Left lung (tissue), 10 donors: ENCODE measurements around the gene PDZD4. TPM values are rescaled to one million over a fixed set of nuclear protein-coding genes. Genes with fewer than 3 reads are reported as not detected.
"Not testable (repeated sequence)": the region's sequence is repeated elsewhere in the genome, so short reads cannot be mapped to it uniquely, and the experiment has no call there.

Experiments used
- ATAC-seq: fragments of 200-7000 bp; cut with Tn5 transposase; one replicate; pipeline ENCODE4 v1.9.1; 2020; ENCODE audit warnings: moderate library complexity
- DNase-seq, 4 donors: peaks; one replicate each; pipeline ENCODE4 v3.0.0-alpha.2; 2013 to 2020
- H3K27ac ChIP-seq, 2 donors: fragments of 200-600 bp; sonication (generic) in 1 of 2; one replicate each; pipeline versions ENCODE4 v1.5.0 to v1.8.0; 2020 to 2021
- H3K27me3 ChIP-seq, 2 donors: fragments of 200-600 bp; sonication (generic) in 1 of 2; one replicate each; pipeline versions ENCODE4 v1.5.0 to v1.8.0; 2020 to 2021
- H3K36me3 ChIP-seq, 2 donors: fragments of 200-600 bp; sonication (generic) in 1 of 2; one replicate each; pipeline versions ENCODE4 v1.5.0 to v1.8.0; 2020 to 2021
- H3K4me1 ChIP-seq, 2 donors: fragments of 200-600 bp; one replicate each; pipeline ENCODE4 v1.8.0; 2021
- H3K4me3 ChIP-seq, 2 donors: fragments of 200-600 bp; sonication (generic) in 1 of 2; one replicate each; pipeline versions ENCODE4 v1.5.0 to v1.8.0; 2020 to 2021; ENCODE audit warnings: mild to moderate bottlenecking in 1 of 2
- H3K9me3 ChIP-seq, 2 donors: fragments of 200-600 bp; sonication (generic) in 1 of 2; one replicate each; pipeline versions ENCODE4 v1.5.0 to v1.8.0; 2020 to 2021
- intact Hi-C, 2 donors: fragments of 100-400 bp; cut with DNase I; formaldehyde crosslinking; loops; one replicate each; pipeline versions ENCODE4 v1.11.2 to v1.14.2; 2022
- polyA plus RNA-seq, 6 donors: library from polyadenylated mRNA; unstranded; fragments of 120-200 nt; gene quantifications; one replicate each; pipeline ENCODE4 v1.2.1, GENCODE V29; 2013; ENCODE audit not compliant: insufficient read length in 6 of 6
- total RNA-seq, 2 donors: library from RNA; stranded (reverse); fragmentation: NEBNext Ultra II Directional; extraction: Animal tissue kit (Norgen Biotek cat#: 25700); gene quantifications; one replicate each; pipeline ENCODE4 v1.2.1, GENCODE V29; 2021
- TF ChIP-seq, protein P1 (sequence below), 2 donors: fragments of 200-600 bp; sonication (generic) in 1 of 2; IDR thresholded peaks; one replicate each; pipeline versions ENCODE4 v1.5.0 to v1.8.0; 2021; ENCODE audit warnings: antibody characterized with exemption in 2 of 2
- donor health status: DM: no; HTN: yes; CAD: no.
- donor health status: DM: no; HTN: no; CAD: no.

Gene PDZD4
- total and polyA plus RNA-seq, 8 donors = 2.3 to 13.7 (median 10.3) TPM

DNA sequence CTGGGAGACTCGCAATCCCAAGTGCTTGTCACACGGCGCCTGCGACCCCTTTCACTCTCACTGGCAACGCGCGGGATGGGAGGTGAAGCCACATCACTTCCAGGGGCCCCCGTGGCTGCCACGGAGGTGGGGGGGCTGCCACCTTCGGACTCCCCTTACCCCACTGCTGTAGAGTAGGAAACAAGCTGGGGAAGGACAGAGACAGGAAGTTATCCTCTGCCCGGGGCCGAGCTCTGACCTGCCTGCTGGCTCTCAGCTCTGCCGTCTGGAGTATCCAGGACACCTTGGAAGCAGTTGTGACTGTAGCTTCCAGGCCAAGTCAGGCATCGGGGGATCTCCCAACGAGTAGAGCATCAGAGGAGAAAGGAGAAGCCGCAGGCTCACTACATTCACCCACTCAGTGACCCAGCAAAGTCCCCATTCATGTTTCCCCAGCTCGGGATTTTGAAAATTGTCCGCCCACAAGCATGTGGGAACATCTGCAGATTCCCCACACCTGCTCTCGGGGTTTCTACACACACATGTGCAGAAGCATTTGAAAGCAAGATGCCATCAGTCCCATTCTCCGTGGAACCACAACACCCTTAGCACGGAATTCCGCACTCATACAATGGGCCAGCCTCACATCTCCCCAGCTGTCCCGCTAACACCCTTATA, 10.8 kb downstream of the PDZD4 start:
- H3K4me3 ChIP-seq = peak overlapping the region; percentile 27 to 34
- no peaks in the 10 kb centered on the region for H3K9me3 ChIP-seq
- H3K27me3 ChIP-seq = peaks cover 14 to 41% of the 10 kb centered on the region in 2 donors
- intact Hi-C loops = no loop called here
- no peak for ATAC-seq
- DNase-seq = no peak
- no peaks in the 10 kb centered on the region for H3K4me1 ChIP-seq
- TF ChIP-seq, protein P1, sequence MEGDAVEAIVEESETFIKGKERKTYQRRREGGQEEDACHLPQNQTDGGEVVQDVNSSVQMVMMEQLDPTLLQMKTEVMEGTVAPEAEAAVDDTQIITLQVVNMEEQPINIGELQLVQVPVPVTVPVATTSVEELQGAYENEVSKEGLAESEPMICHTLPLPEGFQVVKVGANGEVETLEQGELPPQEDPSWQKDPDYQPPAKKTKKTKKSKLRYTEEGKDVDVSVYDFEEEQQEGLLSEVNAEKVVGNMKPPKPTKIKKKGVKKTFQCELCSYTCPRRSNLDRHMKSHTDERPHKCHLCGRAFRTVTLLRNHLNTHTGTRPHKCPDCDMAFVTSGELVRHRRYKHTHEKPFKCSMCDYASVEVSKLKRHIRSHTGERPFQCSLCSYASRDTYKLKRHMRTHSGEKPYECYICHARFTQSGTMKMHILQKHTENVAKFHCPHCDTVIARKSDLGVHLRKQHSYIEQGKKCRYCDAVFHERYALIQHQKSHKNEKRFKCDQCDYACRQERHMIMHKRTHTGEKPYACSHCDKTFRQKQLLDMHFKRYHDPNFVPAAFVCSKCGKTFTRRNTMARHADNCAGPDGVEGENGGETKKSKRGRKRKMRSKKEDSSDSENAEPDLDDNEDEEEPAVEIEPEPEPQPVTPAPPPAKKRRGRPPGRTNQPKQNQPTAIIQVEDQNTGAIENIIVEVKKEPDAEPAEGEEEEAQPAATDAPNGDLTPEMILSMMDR (IDR thresholded peaks at IDR 0.05) = no peak
- H3K36me3 ChIP-seq = no peaks in the 10 kb centered on the region
- H3K27ac ChIP-seq = no peak overlapping the region

DNA sequence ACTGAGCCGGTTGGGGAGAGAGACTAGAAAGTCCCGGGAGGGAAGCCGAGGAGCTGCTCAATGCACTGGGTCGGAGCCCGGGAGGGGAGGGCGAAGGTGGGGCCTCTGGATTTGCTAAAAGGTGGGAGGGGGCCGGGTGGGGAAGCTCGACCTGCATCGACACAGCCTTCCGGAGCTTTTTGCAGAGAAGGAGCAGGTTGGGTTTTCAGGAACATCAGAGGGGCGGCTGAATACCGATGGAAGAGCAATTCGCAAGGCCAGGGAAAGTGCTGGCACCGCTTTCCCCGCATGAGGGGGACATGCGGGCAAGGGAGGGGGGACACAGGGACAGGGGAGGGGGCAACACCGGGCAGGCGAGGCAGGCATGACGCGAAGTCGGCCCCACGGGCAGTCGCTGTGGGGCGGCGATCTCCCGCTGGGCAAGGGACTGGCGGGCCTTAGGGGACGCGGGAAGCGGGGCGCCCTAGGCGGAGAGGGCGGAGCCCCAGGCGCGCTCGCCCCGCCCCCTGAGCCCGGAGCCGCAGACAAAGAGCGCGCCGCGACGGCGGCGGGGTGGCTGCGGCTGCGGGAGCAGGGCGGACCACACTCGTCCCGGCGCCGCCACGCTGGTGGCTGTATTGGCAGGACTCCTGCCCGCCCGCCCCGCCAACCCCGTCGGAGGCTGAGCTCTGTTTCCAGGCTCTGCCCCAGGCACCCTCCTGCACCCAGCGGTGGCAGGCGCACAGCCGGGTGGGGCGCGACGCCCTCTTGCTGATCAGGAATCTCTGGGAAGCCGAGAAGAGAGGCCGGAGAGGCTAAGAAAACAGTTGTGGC, 11.6 kb downstream of the PDZD4 start:
- no peaks in the 10 kb centered on the region for H3K36me3 ChIP-seq
- H3K4me1 ChIP-seq = no peaks in the 10 kb centered on the region
- TF ChIP-seq, protein P1 (IDR thresholded peaks at IDR 0.05) = no peak
- intact Hi-C loops = no loop called here
- peaks cover 14 to 36% of the 10 kb centered on the region in 2 donors for H3K27me3 ChIP-seq
- H3K4me3 ChIP-seq = peak overlapping the region; percentile 27 to 34
- no peak overlapping the region for H3K27ac ChIP-seq
- H3K9me3 ChIP-seq = no peaks in the 10 kb centered on the region
- DNase-seq (peak in 2 of 4 donors; percentile 58 to 82), ATAC-seq (peak; percentile 87)

DNA sequence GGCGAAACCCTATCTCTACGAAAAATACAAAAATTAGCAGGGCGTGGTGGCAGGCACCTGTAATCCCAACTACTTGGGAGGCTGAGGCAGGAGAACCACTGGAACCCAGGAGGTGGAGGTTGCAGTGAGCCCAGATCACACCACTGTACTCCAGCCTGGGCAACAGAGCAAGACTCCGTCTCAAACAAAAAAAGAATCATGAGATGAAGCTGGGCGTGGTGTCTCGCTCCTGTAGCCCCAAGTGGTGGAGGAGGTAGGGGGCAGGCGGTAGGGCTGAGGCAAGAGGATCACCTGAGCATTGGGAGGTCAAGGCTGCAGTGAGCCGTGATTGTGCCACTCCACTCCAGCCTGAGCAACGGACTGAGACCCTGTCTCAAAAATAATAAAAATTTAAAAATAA, 12.3 kb downstream of the PDZD4 start:
- ATAC-seq, H3K4me1 ChIP-seq, H3K27ac ChIP-seq, intact Hi-C loops, H3K36me3 ChIP-seq, H3K4me3 ChIP-seq, H3K9me3 ChIP-seq: not testable (repeated sequence)
- peak in 1 of 4 donors; percentile 1 for DNase-seq
- peaks cover 14 to 36% of the 10 kb centered on the region in 2 donors for H3K27me3 ChIP-seq

DNA sequence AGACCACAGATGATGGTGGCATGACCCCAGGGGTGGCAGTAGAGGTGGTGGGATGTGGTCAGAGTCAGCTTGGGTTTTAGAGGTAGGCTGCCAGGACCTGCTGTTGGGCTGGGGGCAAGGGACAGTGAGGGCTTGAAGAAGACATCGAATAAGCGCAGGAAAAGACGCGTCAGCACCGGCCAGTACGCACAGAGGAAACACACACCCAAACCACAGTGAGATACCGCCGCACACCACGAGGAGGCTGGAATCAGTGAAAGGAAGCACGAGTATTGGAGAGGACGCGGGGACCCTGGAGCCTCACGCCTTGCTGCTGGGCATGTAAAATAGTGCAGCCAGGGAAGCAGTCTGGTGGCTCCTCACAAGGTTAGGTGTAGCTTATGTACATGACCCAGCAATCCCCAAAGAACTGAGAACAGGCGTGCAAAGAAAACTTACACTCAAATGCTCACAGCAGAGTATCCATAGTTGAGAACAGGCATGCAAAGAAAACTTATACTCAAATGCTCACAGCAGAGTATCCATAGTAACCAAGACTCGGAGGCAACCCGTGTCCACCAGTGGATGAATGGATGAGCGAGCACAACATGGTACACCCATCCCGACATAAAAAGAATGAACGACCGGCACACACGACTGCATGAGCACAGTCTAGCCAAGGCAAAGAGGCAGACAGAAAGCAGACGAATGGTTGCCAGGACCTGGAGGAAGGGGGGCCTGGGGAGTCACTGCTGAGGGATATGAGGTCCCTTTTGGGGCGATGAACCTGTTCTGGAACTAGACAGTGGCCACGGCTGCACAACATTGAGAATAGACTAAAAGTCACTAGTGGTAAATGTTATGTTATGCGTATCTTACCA, 13.3 kb downstream of the PDZD4 start:
- Histone ChIP-seq H3K27ac (no peak overlapping the region), H3K27me3 (peaks cover 16 to 36% of the 10 kb centered on the region in 2 donors), H3K9me3 (no peaks in the 10 kb centered on the region), H3K36me3 (no peaks in the 10 kb centered on the region), H3K4me3 (no peak overlapping the region), H3K4me1 (no peaks in the 10 kb centered on the region)
- DNase-seq = peak in 1 of 4 donors; percentile 14
- TF ChIP-seq, protein P1 (IDR thresholded peaks at IDR 0.05) = no peak
- ATAC-seq = no peak
- intact Hi-C loops = no loop called here

DNA sequence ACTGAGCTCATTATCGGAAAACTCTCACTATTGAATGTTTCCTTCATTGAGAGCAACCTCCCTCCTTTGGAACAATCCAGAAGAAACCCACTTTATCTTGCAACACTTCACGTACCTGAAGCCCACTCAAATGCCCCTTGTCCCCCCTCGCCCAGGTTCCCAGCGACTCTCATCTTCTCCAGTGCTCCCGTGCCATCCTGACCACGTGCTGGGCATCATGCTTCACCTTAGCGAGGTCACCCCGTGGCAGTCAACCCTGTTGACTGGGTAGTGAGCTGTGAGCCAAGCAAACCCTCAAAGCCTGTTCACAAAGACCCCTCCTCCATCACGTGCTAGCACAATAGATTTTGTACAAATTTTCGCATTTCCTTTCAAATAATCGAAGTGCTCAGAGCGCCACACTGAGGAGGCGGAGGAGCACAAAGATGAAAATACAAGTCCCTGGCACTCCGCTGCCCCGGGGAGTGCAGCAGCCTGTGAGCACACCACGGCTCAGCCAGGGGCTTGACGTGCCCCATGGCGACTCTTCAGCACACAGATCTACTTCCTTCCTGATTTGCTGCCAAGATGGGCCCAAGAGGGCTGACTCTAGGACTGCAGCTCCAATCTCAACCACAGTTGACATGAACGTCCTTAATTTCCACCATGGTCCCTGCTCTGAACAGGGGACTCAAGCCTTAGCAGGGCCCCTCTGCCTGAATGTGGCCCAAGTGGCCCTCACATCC, 15.6 kb downstream of the PDZD4 start:
- Histone ChIP-seq H3K27me3 (peaks cover 14 to 26% of the 10 kb centered on the region in 2 donors), H3K36me3 (no peaks in the 10 kb centered on the region), H3K4me3 (no peak overlapping the region), H3K27ac (no peak overlapping the region), H3K4me1 (no peaks in the 10 kb centered on the region), H3K9me3 (no peaks in the 10 kb centered on the region)
- intact Hi-C loops = no loop called here
- TF ChIP-seq, protein P1 (IDR thresholded peaks at IDR 0.05) = no peak
- ATAC-seq (no peak), DNase-seq (no peak)
